ENCODE measurements around the gene DLGAP4.

DLGAP4 gene

DNA sequence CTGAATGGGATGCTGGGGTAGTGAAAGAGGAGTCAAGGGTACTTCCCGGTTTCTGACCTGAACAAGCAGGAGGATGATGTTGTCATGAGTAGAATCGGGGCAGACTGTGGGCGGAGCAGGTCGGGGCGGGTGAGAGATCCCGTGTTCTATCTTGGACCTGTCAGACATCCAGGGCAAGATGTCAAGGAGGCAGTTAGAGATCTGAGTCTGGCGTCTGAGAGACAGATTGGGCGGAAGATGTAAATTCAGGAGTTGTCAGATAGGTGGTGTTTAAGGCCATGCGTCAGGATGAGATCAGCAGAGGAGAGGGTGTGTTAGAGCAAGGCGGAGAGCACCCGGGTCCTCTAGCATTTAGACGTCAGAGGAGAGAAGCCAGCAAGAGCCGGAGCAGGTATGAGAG, 115.5 kb downstream of the DLGAP4 start:
- H3K79me2 ChIP-seq (ENCODE audit: control insufficient read depth, low read length), result no peaks in the 10 kb centered on the region
- no peak overlapping the region for H3K4me2 ChIP-seq (ENCODE audit: low read length)
- no peak overlapping the region for H3K27ac ChIP-seq (ENCODE audit: low read depth, low read length)
- H3F3A ChIP-seq (ENCODE audit: control insufficient read depth, insufficient read depth), result no peaks in the 10 kb centered on the region
- no peaks in the 10 kb centered on the region for H3K9me2 ChIP-seq (replicated peaks; ENCODE audit: control insufficient read depth, low read length)
- TF ChIP-seq, protein P1, sequence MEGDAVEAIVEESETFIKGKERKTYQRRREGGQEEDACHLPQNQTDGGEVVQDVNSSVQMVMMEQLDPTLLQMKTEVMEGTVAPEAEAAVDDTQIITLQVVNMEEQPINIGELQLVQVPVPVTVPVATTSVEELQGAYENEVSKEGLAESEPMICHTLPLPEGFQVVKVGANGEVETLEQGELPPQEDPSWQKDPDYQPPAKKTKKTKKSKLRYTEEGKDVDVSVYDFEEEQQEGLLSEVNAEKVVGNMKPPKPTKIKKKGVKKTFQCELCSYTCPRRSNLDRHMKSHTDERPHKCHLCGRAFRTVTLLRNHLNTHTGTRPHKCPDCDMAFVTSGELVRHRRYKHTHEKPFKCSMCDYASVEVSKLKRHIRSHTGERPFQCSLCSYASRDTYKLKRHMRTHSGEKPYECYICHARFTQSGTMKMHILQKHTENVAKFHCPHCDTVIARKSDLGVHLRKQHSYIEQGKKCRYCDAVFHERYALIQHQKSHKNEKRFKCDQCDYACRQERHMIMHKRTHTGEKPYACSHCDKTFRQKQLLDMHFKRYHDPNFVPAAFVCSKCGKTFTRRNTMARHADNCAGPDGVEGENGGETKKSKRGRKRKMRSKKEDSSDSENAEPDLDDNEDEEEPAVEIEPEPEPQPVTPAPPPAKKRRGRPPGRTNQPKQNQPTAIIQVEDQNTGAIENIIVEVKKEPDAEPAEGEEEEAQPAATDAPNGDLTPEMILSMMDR (IDR thresholded peaks at IDR 0.05; ENCODE audit: low read depth, low read length, poor library complexity, severe bottlenecking), result no peak
- H4K20me1 ChIP-seq (ENCODE audit: control insufficient read depth, insufficient read depth, low read depth, low read length), result no peaks in the 10 kb centered on the region
- H3K27me3 ChIP-seq (ENCODE audit: control insufficient read depth, low read length), result no peaks in the 10 kb centered on the region
- H3K9me3 ChIP-seq (ENCODE audit: control insufficient read depth, insufficient read depth, low read length), result no peaks in the 10 kb centered on the region
- no peaks in the 10 kb centered on the region for H3K36me3 ChIP-seq (ENCODE audit: control insufficient read depth, low read length)
- no peaks in the 10 kb centered on the region for H3K4me1 ChIP-seq (ENCODE audit: control insufficient read depth, low read length)
- no peak overlapping the region for H3K4me3 ChIP-seq (ENCODE audit: low read length)

DNA sequence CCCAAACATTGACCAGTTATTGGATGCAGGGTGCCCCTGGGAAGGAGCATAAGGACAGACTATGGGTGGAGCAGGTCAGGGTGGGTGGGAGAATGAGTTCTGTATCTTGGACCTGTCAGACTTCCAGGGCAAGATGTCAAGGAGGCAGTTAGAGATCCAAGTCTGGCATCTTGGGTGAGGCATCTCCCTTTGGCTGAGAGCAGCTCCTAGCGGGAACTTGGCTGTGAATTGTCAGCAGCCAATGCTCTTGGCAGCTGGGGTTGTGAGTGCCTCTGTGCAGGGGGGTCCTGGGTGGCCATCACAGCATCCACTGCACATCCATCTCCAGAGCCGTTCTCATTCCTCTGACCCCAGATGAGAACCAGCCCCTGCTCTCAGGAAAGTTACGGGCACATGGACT, 118.2 kb downstream of the DLGAP4 start:
- Histone ChIP-seq H3F3A (ENCODE audit: control insufficient read depth, insufficient read depth) (no peaks in the 10 kb centered on the region), H3K4me1 (ENCODE audit: control insufficient read depth, low read length) (no peaks in the 10 kb centered on the region), H3K79me2 (ENCODE audit: control insufficient read depth, low read length) (no peaks in the 10 kb centered on the region), H3K4me2 (ENCODE audit: low read length) (no peak overlapping the region), H4K20me1 (ENCODE audit: control insufficient read depth, insufficient read depth, low read depth, low read length) (no peaks in the 10 kb centered on the region), H3K9me3 (ENCODE audit: control insufficient read depth, insufficient read depth, low read length) (no peaks in the 10 kb centered on the region), H3K27ac (ENCODE audit: low read depth, low read length) (no peak overlapping the region), H3K27me3 (ENCODE audit: control insufficient read depth, low read length) (no peaks in the 10 kb centered on the region), H3K36me3 (ENCODE audit: control insufficient read depth, low read length) (no peaks in the 10 kb centered on the region), H3K4me3 (ENCODE audit: low read length) (no peak overlapping the region), H3K9me2 (replicated peaks; ENCODE audit: control insufficient read depth, low read length) (no peaks in the 10 kb centered on the region)
- no peak for TF ChIP-seq EZH2phosphoT487 (IDR thresholded peaks at IDR 0.05; ENCODE audit: borderline replicate concordance, low read length)
- TF ChIP-seq, protein P1 (IDR thresholded peaks at IDR 0.05; ENCODE audit: low read depth, low read length, poor library complexity, severe bottlenecking), result no peak

DNA sequence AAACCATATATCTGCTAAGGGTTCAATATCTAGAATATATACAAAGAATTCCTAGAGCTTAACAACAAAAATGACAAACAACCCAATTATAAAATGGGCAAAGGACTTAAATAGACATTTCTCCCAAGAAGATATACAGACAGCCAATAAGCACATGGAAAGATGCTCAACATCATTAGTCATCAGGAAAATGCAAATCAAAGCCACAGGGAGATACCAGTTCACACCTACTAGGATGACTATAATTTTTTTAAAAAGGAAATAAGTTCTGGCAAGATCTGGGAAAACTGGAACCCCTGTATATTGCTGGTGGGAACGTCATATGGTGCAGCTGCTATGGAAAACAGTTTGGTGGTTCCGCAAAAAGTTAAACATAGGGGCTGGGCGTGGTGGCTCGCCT, 119.0 kb downstream of the DLGAP4 start:
- Histone ChIP-seq H3K4me3 (ENCODE audit: low read length) (no peak overlapping the region), H3K36me3 (ENCODE audit: control insufficient read depth, low read length) (no peaks in the 10 kb centered on the region), H3K4me1 (ENCODE audit: control insufficient read depth, low read length) (no peaks in the 10 kb centered on the region), H4K20me1 (ENCODE audit: control insufficient read depth, insufficient read depth, low read depth, low read length) (no peaks in the 10 kb centered on the region), H3K9me2 (replicated peaks; ENCODE audit: control insufficient read depth, low read length) (no peaks in the 10 kb centered on the region), H3F3A (ENCODE audit: control insufficient read depth, insufficient read depth) (no peaks in the 10 kb centered on the region), H3K9me3 (ENCODE audit: control insufficient read depth, insufficient read depth, low read length) (no peaks in the 10 kb centered on the region), H3K79me2 (ENCODE audit: control insufficient read depth, low read length) (no peaks in the 10 kb centered on the region), H3K27me3 (ENCODE audit: control insufficient read depth, low read length) (no peaks in the 10 kb centered on the region), H3K4me2 (ENCODE audit: low read length) (no peak overlapping the region), H3K27ac (ENCODE audit: low read depth, low read length) (no peak overlapping the region)
- TF ChIP-seq EZH2phosphoT487 (IDR thresholded peaks at IDR 0.05; ENCODE audit: borderline replicate concordance, low read length), result no peak
- TF ChIP-seq, protein P1 (IDR thresholded peaks at IDR 0.05; ENCODE audit: low read depth, low read length, poor library complexity, severe bottlenecking), result no peak

DNA sequence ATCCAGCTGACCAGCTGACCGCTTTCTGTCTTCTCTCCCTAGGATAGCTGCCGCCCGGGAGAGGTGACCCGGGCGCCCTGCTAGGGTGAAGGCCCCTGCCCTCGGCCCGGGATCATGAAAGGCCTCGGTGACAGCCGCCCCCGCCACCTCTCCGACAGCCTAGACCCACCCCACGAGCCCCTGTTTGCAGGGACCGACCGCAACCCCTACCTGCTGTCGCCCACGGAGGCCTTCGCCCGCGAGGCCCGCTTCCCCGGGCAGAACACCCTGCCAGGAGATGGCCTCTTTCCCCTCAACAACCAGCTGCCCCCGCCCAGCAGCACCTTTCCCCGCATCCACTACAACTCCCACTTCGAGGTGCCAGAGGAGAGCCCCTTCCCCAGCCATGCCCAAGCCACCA, 125.5 kb downstream of the DLGAP4 start:
- Histone ChIP-seq H3K4me1 (ENCODE audit: control insufficient read depth, low read length) (no peaks in the 10 kb centered on the region), H3K4me3 (ENCODE audit: low read length) (no peak overlapping the region), H3K27ac (ENCODE audit: low read depth, low read length) (no peak overlapping the region), H3F3A (ENCODE audit: control insufficient read depth, insufficient read depth) (no peaks in the 10 kb centered on the region), H3K79me2 (ENCODE audit: control insufficient read depth, low read length) (no peaks in the 10 kb centered on the region), H4K20me1 (ENCODE audit: control insufficient read depth, insufficient read depth, low read depth, low read length) (no peaks in the 10 kb centered on the region), H3K9me2 (replicated peaks; ENCODE audit: control insufficient read depth, low read length) (no peaks in the 10 kb centered on the region), H3K9me3 (ENCODE audit: control insufficient read depth, insufficient read depth, low read length) (no peaks in the 10 kb centered on the region), H3K27me3 (ENCODE audit: control insufficient read depth, low read length) (no peaks in the 10 kb centered on the region), H3K4me2 (ENCODE audit: low read length) (no peak overlapping the region), H3K36me3 (ENCODE audit: control insufficient read depth, low read length) (no peaks in the 10 kb centered on the region)
- no peak for TF ChIP-seq EZH2phosphoT487 (IDR thresholded peaks at IDR 0.05; ENCODE audit: borderline replicate concordance, low read length)
- TF ChIP-seq, protein P1 (IDR thresholded peaks at IDR 0.05; ENCODE audit: low read depth, low read length, poor library complexity, severe bottlenecking), result no peak

All from DOHH2 (cell line).